ENCODE measurements around the gene MAPK12.

The MAPK12 gene

DNA sequence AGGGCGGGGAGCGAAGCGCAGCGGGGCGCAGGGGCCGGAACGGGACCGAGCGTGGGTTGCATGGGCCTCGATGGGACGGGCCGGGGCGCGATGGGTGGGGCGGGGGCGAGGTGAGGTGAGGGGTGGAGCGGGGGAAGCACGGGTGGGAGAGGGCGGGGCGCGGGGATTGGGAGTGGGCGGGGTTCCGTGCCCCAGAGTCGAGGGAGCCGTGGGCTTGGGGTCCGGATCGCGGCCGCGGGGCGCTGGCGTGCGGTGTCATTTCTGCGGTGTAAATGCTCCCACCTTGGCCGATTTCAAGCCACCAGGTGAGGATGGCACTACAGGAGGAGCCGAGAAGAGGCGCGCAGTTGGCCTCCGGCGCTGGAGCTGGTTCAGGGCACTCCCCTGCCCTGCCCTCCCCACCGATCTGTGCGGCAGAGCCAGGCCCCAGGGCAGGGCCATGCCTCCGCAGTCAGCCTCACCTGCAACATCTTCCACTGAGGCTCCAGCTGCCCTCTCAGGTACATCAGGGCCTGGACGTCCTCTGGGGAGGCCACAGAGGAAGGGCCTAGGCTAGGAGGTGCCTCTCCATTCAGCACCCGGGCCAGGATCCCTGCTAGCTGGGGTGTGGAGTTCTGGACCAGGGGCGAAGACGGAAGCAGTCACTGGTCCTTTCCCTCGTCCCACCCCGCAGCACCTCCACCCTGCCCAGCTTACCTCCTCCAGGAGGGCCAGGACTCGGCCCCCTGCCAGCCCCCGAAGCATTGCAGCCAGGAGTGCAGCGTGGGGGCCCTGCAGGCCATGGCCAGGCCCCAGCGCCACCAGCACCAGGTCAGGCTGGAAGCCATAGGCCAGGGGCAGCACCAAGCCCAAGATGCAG, 16.0 kb downstream of the MAPK12 start:
- no peak for TF ChIP-seq CTCF (conservative IDR thresholded peaks at IDR 0.05; ENCODE audit: low read depth)
- peak overlapping the region; percentile 89 for H3K27ac ChIP-seq
- no peak for DNase-seq (ENCODE audit: low spot score)
- ChIA-PET CTCF (interaction anchor here (0.7 kb wide), 2 partner anchors 11 to 220 kb away, joined by 3 to 4 read pairs; no protein-coding TSS in a partner anchor), POLR2A (ENCODE audit: low non-redundant PET) (no interaction called here)

- TF ChIP-seq CTCF (conservative IDR thresholded peaks at IDR 0.05; ENCODE audit: low read depth): no peak
- DNase-seq (ENCODE audit: low spot score): peak; percentile 72
- POLR2A ChIA-PET (ENCODE audit: low non-redundant PET): no interaction called here
- H3K27ac ChIP-seq: peak within 1 kb of the TSS; percentile 89
- CTCF ChIA-PET: interaction anchor here (0.6 kb wide), 1 partner anchor 415 kb away, joined by 3 read pairs; no protein-coding TSS in a partner anchor
Measured at GRCh38 chr22:50244420-50245213, 16.9 kb downstream of the MAPK12 start, which contains the start of gene TUBGCP6. Gene TUBGCP6, minus strand, starts transcription at chr22:50245023. Its CDS starts 564 bp downstream, at chr22:50244459.

DNA sequence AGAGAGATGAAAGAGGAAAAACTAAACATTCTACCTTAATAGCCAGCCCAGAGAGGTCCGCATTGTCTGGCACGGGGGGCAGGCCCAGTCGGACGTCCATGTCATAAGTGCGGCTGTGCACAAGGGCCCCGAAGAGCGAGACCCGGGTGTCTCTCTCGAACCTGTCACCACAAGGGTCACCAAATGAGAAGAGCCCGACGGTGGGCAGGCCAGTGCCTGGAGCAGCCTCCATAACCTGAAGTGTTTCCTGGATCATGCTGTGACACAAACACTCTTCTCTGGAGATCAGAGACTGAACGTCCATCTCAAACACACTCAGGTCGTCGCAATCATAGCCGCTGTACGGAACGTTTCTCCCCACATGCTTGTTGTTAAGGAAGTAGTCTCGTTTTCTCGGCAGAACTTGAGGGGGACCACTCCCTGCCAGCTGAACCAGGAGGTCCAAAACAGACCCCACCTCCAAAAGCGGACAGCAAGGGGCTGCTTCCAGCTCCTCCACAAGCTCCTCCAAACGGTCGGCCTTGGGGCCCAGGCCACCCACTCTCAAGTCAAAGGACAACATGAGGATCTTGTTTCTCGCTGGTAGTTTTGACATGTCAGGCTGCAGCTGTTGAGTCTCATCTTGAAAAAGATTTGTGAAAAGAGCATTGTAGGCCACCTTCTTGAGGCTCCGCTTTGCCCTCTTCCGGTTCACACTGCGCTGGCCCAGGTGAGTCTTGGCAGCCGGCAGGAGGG, 17.6 kb downstream of the MAPK12 start:
- peak overlapping the region; percentile 89 for H3K27ac ChIP-seq
- CTCF ChIA-PET: interaction anchor here (0.6 kb wide), 1 partner anchor 415 kb away, joined by 3 read pairs; no protein-coding TSS in a partner anchor
- POLR2A ChIA-PET (ENCODE audit: low non-redundant PET): no interaction called here
- no peak for TF ChIP-seq CTCF (conservative IDR thresholded peaks at IDR 0.05; ENCODE audit: low read depth)
- DNase-seq (ENCODE audit: low spot score): no peak

GRCh38 chr22:50242406-50242949, 19.0 kb downstream of the MAPK12 start:
- ChIA-PET POLR2A (ENCODE audit: low non-redundant PET) (no interaction called here), CTCF (interaction anchor here (0.6 kb wide), 1 partner anchor 99 kb away, joined by 3 read pairs; no protein-coding TSS in a partner anchor)
- no peak for TF ChIP-seq CTCF (conservative IDR thresholded peaks at IDR 0.05; ENCODE audit: low read depth)
- peak overlapping the region; percentile 89 for H3K27ac ChIP-seq
- DNase-seq (ENCODE audit: low spot score): no peak

GRCh38 chr22:50238755-50239154, 22.7 kb downstream of the MAPK12 start:
- CTCF ChIA-PET: no interaction called here
- peak overlapping the region; percentile 32 for H3K27ac ChIP-seq
- POLR2A ChIA-PET (ENCODE audit: low non-redundant PET): no interaction called here
- no peak for DNase-seq (ENCODE audit: low spot score)
- TF ChIP-seq CTCF (conservative IDR thresholded peaks at IDR 0.05; ENCODE audit: low read depth): no peak

Data from RWPE1 (cell line).